Neural cell (in vitro differentiated cells): ENCODE data around the gene CEACAM4. TPM values are rescaled to one million over a fixed set of nuclear protein-coding genes. Genes with fewer than 3 reads are reported as not detected.

ENCODE experiments used
- H2AFZ ChIP-seq: fragments of 200-600, 300-800 bp; sonication (generic), shearing (Covaris generic); 2 replicates; pipeline ENCODE4 v1.6.0; 2014; ENCODE audit warnings: low read depth, mild to moderate bottlenecking, antibody characterized with exemption, low read length, moderate library complexity
- H3F3A ChIP-seq: fragments of 200-600 bp; shearing (Covaris generic); 2 replicates; pipeline ENCODE4 v1.6.1; 2016; ENCODE audit warnings: mild to moderate bottlenecking, moderate library complexity, mixed read lengths, antibody characterized with exemption, low read length; ENCODE audit not compliant: insufficient read depth, poor library complexity, severe bottlenecking
- H3K27ac ChIP-seq: fragments of 200-600, 300-800 bp; sonication (generic), shearing (Covaris generic); 2 replicates; pipeline ENCODE4 v1.5.1; 2014; ENCODE audit warnings: mild to moderate bottlenecking, low read length, moderate library complexity
- H3K27me3 ChIP-seq: fragments of 300-800, 200-600 bp; sonication (generic), shearing (Covaris generic); 2 replicates; pipeline ENCODE4 v1.6.0; 2014; ENCODE audit warnings: mild to moderate bottlenecking, low read depth, low read length, moderate library complexity; ENCODE audit not compliant: insufficient read depth
- H3K36me3 ChIP-seq: fragments of 300-800, 200-600 bp; sonication (generic), shearing (Covaris generic); 2 replicates; pipeline ENCODE4 v1.5.1; 2014; ENCODE audit warnings: mild to moderate bottlenecking, antibody characterized with exemption, low read length, moderate library complexity; ENCODE audit not compliant: insufficient read depth
- H3K4me2 ChIP-seq: fragments of 300-800, 200-600 bp; sonication (generic), shearing (Covaris generic); 2 replicates; pipeline ENCODE4 v1.6.0; 2014; ENCODE audit warnings: mild to moderate bottlenecking, low read length
- H3K4me3 ChIP-seq: fragments of 300-800, 200-600 bp; sonication (generic), shearing (Covaris generic); 2 replicates; pipeline ENCODE4 v1.5.1; 2014; ENCODE audit warnings: mild to moderate bottlenecking, low read length, moderate library complexity
- H3K79me2 ChIP-seq: fragments of 200-600 bp; shearing (Covaris generic); replicated peaks from 2 replicates; pipeline ENCODE4 v1.6.0; 2014; ENCODE audit warnings: mild to moderate bottlenecking, low read length, moderate library complexity; ENCODE audit not compliant: insufficient read depth
- H3K9ac ChIP-seq: fragments of 300-800, 200-600 bp; sonication (generic), shearing (Covaris generic); 2 replicates; pipeline ENCODE4 v1.6.1; 2016; ENCODE audit warnings: mild to moderate bottlenecking, low read length, mixed read lengths
- H3K9me2 ChIP-seq: fragments of 200-600 bp; shearing (Covaris generic); 2 replicates; pipeline ENCODE4 v1.6.1; 2016; ENCODE audit warnings: mild to moderate bottlenecking, low read length, mixed read lengths; ENCODE audit not compliant: insufficient read depth
- H3K9me3 ChIP-seq: fragments of 200-600, 300-800 bp; sonication (generic), shearing (Covaris generic); 2 replicates; pipeline ENCODE4 v1.6.1; 2016; ENCODE audit warnings: mild to moderate bottlenecking, mixed run types, low read length, moderate library complexity, mixed read lengths
- H4K20me1 ChIP-seq: fragments of 200-600 bp; shearing (Covaris generic); 2 replicates; pipeline ENCODE4 v1.6.1; 2016; ENCODE audit warnings: mild to moderate bottlenecking, mixed run types; ENCODE audit not compliant: insufficient read depth
- EP300 ChIP-seq: fragments of 450-650 bp; conservative IDR thresholded peaks from 2 replicates; pipeline ENCODE4 v1.6.1; 2014; ENCODE audit warnings: antibody characterized with exemption, mild to moderate bottlenecking, moderate library complexity; ENCODE audit not compliant: poor library complexity, severe bottlenecking
- EZH2 ChIP-seq: fragments of 200-600, 300-800 bp; shearing (Covaris generic), sonication (generic); IDR thresholded peaks from 2 replicates; pipeline ENCODE4 v1.6.1; 2014; ENCODE audit warnings: antibody characterized with exemption, low read length, borderline replicate concordance, mild to moderate bottlenecking; ENCODE audit not compliant: insufficient read depth, poor library complexity, severe bottlenecking
- MXI1 ChIP-seq: fragments of 450-650 bp; conservative IDR thresholded peaks from 2 replicates; pipeline ENCODE4 v1.6.1; 2014; ENCODE audit warnings: antibody characterized with exemption, mild to moderate bottlenecking; ENCODE audit not compliant: poor library complexity, severe bottlenecking
- POLR2AphosphoS5 ChIP-seq: IDR thresholded peaks from 2 replicates; pipeline ENCODE4 v1.6.1; 2012
- RAD21 ChIP-seq: fragments of 450-650 bp; conservative IDR thresholded peaks from 2 replicates; pipeline ENCODE4 v1.6.1; 2014; ENCODE audit warnings: antibody characterized with exemption, mild to moderate bottlenecking, moderate library complexity
- SMC3 ChIP-seq: fragments of 450-650 bp; conservative IDR thresholded peaks from 2 replicates; pipeline ENCODE4 v1.6.1; 2014; ENCODE audit warnings: antibody characterized with exemption, mild to moderate bottlenecking, moderate library complexity; ENCODE audit not compliant: poor library complexity
- TAF1 ChIP-seq: IDR thresholded peaks from 2 replicates; pipeline ENCODE4 v1.6.1; 2012; ENCODE audit warnings: low read depth
- polyA plus RNA-seq: library from polyadenylated mRNA; depleted of rRNA; stranded (reverse); fragments of >200 nt; gene quantifications from 2 replicates; pipeline ENCODE4 v1.2.3, GENCODE V29; 2014
- TF ChIP-seq, protein P1 (sequence below): IDR thresholded peaks from 2 replicates; pipeline ENCODE4 v1.6.1; 2012; ENCODE audit warnings: borderline replicate concordance
- TF ChIP-seq, protein P2 (sequence below): fragments of 450-650 bp; IDR thresholded peaks from 2 replicates; pipeline ENCODE4 v1.5.1; 2014; ENCODE audit warnings: antibody characterized with exemption, mild to moderate bottlenecking, moderate library complexity; ENCODE audit not compliant: poor library complexity, severe bottlenecking

Gene CEACAM4
- polyA plus RNA-seq, 1 donor from 2014 or later = not detected

DNA sequence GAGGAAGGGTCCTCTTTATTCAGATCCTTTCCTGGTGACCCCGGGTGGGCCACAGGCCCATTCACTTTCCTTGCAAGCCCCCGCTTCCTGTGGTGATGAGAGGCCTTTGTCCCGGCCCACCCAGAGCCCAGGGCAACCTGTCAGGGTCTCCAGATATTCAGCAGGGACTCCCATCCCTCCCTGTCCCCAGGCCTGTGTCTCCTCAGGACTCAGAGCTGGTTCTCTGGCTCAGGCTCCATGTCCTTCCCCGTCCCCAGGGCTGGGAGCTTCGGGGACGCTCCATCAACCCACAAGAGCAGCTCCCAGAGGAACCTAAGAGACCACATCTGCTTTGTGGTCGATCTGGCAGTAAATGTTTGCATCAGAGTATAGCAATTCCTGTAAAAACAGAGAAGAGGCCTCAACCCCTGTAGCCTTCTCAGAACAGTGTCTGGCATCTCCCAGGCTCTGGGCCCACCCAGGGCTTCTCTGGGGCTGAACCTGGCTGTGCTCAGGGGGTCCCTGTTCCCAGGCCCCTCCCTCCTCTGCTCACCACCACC is 7.8 kb downstream of the CEACAM4 start:
- TF ChIP-seq, protein P1, sequence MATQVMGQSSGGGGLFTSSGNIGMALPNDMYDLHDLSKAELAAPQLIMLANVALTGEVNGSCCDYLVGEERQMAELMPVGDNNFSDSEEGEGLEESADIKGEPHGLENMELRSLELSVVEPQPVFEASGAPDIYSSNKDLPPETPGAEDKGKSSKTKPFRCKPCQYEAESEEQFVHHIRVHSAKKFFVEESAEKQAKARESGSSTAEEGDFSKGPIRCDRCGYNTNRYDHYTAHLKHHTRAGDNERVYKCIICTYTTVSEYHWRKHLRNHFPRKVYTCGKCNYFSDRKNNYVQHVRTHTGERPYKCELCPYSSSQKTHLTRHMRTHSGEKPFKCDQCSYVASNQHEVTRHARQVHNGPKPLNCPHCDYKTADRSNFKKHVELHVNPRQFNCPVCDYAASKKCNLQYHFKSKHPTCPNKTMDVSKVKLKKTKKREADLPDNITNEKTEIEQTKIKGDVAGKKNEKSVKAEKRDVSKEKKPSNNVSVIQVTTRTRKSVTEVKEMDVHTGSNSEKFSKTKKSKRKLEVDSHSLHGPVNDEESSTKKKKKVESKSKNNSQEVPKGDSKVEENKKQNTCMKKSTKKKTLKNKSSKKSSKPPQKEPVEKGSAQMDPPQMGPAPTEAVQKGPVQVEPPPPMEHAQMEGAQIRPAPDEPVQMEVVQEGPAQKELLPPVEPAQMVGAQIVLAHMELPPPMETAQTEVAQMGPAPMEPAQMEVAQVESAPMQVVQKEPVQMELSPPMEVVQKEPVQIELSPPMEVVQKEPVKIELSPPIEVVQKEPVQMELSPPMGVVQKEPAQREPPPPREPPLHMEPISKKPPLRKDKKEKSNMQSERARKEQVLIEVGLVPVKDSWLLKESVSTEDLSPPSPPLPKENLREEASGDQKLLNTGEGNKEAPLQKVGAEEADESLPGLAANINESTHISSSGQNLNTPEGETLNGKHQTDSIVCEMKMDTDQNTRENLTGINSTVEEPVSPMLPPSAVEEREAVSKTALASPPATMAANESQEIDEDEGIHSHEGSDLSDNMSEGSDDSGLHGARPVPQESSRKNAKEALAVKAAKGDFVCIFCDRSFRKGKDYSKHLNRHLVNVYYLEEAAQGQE = no peak
- TF ChIP-seq SMC3 (no peak), MXI1 (no peak), RAD21 (no peak), POLR2AphosphoS5 (no peak), TAF1 (no peak), EZH2 (no peak)
- TF ChIP-seq, protein P2, sequence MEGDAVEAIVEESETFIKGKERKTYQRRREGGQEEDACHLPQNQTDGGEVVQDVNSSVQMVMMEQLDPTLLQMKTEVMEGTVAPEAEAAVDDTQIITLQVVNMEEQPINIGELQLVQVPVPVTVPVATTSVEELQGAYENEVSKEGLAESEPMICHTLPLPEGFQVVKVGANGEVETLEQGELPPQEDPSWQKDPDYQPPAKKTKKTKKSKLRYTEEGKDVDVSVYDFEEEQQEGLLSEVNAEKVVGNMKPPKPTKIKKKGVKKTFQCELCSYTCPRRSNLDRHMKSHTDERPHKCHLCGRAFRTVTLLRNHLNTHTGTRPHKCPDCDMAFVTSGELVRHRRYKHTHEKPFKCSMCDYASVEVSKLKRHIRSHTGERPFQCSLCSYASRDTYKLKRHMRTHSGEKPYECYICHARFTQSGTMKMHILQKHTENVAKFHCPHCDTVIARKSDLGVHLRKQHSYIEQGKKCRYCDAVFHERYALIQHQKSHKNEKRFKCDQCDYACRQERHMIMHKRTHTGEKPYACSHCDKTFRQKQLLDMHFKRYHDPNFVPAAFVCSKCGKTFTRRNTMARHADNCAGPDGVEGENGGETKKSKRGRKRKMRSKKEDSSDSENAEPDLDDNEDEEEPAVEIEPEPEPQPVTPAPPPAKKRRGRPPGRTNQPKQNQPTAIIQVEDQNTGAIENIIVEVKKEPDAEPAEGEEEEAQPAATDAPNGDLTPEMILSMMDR = no peak
- H3K4me2 ChIP-seq = no peak overlapping the region

DNA sequence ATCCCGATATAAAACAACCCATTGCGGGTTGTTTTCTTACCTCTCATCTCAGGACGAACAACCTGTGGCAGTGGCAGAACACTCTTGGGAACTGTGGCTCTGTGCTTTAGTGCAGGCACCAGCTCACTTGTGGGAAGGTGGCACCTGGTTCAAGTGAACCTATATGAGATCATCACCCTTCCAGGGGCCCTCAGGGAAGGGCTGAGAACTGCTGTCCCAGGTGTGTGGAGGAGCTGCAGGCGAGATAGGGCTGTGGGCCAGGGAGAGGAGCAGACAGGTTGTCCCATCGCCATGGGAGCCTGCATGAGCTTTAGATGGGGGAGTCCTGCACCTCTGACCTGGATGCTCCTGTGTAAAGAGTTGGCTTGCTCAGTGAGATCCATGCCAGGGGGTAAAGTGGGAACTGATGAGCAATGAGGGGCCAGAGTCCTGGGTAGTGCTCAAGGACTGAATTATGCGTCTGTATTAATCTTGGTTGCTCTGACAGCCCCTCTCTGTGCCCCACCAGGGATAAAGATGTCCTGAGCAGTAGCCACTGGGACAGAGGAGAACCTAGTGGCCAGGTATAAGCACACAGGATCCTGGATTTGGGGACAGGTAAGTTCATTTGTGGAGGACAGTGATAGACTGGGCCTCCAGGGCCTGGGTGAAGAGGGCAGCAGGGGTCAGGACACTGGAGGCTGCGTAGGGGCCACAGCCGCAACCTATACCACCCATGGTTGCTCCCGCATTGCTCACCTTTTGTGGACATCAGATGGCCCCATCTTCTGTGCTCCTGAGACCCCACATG is 8.7 kb downstream of the CEACAM4 start:
- no peak for TF ChIP-seq POLR2AphosphoS5
- TF ChIP-seq RAD21 = no peak
- TF ChIP-seq, protein P1 = no peak
- TF ChIP-seq EP300 = no peak
- no peak for TF ChIP-seq TAF1
- no peak for TF ChIP-seq SMC3
- TF ChIP-seq MXI1 = no peak
- TF ChIP-seq, protein P2 = no peak
- no peak for TF ChIP-seq EZH2
- H3K9me3 ChIP-seq = no peaks in the 10 kb centered on the region
- no peak overlapping the region for H3K27ac ChIP-seq
- H3K79me2 ChIP-seq = no peaks in the 10 kb centered on the region
- H3K4me3 ChIP-seq = no peak overlapping the region
- H3K27me3 ChIP-seq = no peaks in the 10 kb centered on the region
- no peak overlapping the region for H2AFZ ChIP-seq
- H4K20me1 ChIP-seq = no peaks in the 10 kb centered on the region
- no peaks in the 10 kb centered on the region for H3K9me2 ChIP-seq
- H3K36me3 ChIP-seq = no peaks in the 10 kb centered on the region
- H3F3A ChIP-seq = no peaks in the 10 kb centered on the region
- H3K4me2 ChIP-seq = no peak overlapping the region
- no peak overlapping the region for H3K9ac ChIP-seq

More for the DNA sequence above, 7.8 kb downstream of the CEACAM4 start:
- Histone ChIP-seq H3K79me2 (no peaks in the 10 kb centered on the region), H3K36me3 (no peaks in the 10 kb centered on the region), H3K27ac (no peak overlapping the region), H3K9ac (no peak overlapping the region), H3K9me3 (no peaks in the 10 kb centered on the region), H3F3A (no peaks in the 10 kb centered on the region), H3K27me3 (no peaks in the 10 kb centered on the region), H3K9me2 (no peaks in the 10 kb centered on the region), H4K20me1 (no peaks in the 10 kb centered on the region), H3K4me3 (no peak overlapping the region), H2AFZ (no peak overlapping the region)
